CD4-positive, alpha-beta T cell treated with Interleukin-4 for 4 hours (primary cell): ENCODE results near the gene CABLES2.

Experiments used
- DNase-seq: peaks from one replicate; pipeline ENCODE4 v3.0.0-alpha.2; 2020

The CABLES2 gene

DNA sequence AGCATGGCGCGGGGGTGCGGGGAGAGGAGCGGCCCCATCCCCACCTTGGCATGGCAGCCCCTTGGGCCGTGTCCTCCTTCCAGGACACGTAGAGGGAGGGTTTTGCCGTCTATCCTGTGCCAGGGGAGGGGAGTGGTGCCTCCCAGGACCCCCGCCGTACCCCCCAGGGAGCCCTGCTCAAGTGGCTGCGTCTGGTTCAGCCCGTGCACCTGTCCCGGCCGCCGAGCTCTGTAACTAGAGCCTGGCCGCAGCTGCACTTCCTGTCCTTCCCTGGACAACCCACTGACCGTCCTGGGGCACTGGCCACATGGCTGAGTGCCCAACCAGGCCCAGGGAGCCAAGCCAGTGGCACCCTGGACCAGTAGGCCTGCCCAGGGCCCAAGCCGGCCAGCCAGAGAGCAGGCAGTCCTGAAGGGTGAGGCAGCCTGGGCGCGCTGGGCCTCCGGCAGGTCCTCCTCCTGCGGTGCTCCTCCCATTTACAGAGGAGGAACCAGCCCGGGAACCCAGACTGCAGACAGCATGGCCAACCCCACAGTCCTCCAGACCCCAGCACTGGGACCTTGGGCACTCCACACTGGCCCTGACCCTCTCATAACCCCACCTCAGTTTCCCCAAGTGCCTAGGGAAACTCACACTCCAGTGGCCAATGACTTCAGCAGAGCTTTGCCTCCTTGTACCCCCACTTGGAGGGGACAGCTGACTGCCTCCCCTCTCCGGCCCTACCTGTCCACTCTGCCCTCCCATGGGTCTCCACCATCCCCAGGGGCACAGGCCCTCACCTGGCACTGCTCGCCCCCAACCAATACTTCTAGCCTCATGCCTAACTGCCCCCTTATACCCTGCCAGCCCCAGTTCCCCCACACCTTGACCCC, 48.7 kb downstream of the CABLES2 start:
- no peak for DNase-seq

DNA sequence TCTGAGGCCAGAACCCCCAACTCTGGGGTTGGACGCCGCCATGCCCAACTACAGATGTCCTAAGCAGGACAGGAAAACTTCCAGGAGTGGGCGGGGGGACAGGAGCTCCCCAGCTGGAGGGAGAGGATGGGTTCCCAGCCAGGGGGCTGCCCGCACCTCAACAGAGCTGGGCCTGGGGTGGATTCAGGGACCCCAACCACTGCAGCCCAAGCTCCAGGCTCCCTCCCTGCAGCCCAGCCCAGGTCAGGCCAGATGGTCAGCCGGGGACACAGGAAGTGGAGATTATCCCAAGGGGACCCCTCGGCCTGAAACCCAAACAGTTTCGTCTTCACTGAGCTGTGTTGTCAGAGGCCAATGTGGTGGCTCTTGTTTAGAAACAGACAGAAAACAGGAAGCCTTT, 49.4 kb downstream of the CABLES2 start:
- DNase-seq: no peak

DNA sequence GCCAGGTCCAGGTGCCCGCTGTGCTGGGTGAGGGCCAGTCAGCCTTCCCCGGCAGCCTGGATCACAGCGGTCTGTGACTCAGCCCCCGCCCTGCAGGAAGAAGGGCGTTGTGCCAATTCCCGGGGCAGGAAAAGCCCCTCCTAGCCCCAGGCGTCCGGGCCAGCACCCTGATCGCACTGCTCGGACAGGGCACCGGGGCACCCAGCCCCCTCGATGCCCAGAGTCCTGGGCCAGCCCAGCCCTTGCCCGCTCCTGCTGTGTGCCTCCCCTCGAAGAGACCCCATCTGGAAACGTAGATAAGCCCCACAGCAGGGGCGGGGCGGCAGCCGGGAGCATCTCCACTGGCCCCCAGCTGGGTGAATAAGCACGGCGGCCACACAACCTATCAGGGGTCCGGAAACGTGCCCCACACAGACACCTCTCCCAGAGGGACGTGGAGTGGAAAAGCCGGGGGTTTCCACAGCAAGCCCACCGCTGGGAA, 49.9 kb downstream of the CABLES2 start:
- no peak for DNase-seq

DNA sequence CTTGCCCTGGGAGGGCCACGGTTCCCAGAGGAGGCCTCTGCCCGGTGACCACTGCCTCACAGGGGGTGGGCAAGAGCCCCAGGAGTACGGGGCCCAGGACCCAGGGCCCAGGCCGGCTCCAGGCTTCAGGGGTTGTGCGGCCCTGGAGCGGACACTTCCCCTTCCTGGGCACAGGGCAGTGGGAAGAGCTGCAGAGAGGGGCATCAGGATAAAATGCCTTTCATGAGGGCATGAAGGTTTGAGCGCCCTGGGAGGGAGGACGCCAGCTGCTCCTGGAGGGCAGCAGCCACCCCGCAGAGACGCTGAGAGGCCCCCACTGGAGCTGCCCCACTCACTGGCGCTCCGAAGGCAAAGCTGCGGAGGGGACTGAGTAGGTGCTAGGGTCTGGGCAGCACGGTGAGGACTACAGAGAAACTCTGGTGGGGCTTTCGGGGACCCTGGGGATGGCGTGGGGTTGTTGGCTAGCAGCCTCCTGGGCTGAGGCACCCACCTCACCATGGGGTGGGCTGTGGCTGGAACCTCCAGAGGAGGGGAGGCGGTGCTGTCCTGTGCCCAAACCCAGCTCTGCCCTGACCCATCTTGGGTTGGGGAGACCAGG, 50.4 kb downstream of the CABLES2 start:
- no peak for DNase-seq

DNA sequence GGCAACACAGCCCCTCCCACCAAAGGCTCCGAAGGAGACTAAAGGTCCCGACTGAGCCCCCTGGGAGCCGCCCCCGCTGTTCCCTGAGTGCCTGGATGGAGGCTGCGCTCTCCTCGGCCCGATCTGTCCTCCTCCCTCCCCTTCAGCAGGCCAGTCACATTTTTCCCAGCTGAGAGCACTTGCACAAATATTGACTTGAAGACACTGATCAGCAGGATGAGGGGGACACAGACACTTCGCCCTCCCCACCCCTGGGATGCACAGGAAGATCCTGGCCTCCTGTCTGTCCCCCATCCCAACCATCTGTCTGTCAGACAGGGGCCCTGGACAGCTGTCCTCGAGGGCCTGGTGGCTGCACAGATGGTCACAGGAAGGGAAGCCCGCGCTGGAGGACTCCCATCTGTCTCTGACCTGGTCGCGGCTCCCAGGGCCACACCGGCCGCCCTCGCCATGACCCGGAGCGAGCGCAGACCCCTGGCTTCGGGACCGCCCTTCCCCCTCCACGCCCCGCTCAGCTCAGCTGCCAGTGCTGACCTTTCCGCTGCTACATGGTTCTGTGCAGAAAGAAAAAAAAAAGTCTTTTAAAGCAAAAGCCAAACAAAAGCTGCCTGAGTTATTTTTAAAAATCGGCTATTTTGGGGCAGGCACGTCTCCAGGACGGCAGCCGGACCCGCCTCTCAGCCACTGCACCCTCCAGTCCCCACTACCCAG, 51.1 kb downstream of the CABLES2 start:
- DNase-seq: no peak

DNA sequence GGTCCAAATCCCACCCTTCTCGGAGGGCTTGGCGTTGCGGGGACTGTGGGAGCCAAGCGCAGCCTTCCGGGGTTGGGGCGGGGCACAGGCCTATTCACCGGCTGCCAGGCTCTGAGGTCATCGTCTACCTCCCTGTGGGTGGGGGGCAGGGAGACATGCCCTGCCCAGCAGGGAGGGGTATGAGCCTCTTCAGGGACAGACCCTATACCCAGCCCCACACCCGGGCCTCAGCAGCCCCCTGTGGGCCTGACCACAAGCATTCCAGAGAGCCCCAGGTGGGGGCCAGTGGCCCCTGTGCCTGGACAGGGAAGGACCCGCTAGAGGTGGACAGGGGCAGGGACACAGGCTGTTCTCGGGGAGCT, 51.6 kb downstream of the CABLES2 start:
- DNase-seq: no peak

DNA sequence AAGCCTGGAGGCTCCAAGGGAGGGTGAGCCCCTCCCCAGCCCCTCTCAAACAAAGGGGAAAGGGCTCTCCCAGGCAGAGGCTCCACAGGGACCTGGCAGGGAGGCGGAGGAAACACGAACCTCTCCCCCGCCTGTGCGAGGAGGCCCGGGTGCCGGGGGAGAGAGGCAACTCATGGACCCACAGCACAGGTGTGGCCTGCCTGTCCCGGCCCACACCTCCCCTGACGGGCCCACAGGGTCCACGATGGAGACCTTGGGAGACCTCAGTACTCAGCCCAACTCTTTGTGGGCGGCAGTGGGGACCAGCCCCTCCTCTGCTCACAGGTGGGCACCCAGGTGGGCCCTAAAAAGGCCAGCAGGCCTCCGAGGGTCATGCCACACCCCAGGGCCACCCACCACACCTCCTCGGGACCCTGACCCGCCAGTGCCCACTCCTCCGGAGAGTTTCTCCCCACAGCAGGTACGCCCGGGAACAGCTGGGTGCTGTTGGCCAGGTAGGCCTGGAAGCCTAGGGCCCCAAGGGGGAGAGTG, 52.2 kb downstream of the CABLES2 start:
- DNase-seq: no peak

DNA sequence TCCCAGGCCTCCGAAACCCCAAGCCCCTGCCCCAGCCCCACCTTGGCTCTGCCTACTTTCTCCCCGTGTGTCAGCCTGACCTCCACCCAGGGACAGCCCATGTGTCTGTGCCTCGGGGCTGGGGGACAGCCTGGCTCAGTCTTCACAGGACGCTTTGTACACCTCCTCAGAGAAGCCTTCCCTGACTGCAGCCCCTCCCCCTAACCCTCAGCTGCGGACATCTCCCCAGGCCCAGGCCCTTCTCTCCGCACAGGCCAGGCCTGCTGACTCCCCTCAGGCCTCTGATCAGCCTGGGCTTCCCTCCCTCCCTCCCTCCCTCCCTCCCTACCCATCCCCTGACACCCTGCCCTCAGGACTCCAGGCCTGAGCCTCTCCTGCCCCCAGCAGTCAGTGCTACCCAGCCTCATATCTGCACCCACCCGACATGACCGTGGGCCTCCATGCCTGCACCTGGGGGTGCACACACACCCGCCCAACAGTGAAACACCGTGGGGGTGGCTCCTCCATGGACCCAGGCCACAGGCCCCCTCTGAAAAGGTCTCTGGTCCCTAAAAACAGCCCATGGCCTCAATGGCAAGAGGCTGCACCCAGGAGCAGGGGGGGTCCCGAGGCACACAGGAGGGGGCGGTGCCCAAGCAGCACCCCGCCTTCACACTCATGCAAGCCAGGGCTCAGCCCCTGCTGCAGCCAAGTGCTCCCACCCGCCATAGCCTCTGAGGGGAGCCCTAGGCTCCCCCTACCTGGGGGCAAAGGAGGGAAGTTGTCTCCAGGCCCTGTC, 52.9 kb downstream of the CABLES2 start:
- no peak for DNase-seq

DNA sequence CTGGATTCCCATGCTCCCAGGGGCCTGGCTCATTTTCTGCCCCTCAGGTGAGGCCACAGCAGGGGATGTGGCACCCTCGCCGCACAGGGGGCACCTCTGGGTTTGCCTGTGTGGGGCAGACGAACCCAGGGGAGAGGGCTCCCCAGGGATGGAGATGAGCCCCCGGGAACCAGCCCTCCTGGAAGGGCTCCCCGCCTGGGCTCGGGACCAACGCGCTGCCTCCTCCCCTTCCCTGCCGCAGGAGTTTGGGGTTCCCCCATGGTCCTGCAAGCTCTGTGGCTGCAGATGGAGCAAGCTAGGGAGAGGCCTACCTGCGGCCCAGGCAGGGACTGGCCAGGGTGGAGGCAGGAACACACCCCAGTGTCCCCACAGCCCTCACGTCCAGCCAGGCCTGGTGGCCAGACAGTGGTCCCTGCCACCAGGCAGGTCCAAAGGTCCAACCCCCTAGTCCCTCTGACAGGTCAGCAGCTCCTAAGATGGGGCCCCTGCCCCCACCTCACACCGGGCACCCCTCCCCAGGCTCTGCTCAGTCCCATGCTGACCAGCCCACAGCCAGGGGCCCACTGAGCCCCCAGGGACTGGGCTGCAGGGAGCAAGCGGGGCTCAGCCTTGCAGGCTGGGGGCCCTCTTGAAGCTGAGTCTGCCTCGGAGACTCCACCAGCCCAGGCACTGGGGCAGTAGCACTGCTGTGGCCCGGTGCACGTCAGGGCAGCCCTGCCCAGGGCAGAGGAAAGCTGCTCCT, 53.6 kb downstream of the CABLES2 start:
- DNase-seq: no peak

DNA sequence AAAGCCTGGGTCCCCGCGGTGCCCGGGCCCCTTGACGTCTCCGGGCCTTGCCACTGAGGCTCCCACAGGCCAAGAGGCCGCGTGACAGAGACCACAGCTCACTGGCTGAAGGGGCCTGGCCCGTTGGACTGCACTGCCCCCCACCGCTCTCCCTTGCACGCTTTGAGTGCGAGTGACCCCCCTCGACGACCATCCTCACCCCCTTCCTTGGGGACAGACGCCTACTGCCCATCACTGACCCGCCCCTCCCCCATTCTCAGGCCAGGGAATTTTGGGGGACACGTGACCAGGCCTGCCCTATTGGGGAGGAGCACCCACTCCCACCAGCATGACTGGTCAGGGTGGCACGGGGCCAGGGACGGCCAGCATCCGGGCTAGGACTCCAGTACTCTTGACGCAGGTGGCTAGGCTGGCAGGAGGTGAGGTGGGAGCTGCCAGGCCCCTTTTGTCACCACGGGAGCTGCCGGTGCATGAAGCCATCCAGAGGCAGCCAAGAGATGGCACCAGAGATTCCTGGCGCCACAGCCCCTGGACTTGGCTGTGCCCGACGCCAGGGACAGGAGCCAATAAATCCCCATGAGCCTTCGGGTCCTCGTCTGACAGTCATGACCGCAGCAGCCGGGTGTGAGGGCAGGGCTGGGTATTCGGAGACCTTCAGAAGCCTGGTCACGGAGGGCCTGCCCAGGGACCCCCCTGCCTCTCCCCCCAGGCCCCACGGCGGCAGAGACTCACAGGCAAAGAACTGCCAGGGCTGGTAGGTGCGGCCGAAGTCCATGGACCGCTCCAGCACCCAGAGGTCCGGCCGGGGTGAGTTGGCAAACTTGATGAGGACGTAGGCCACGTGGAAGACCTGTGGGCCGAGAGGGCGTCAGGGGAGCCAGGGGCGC, 54.4 kb downstream of the CABLES2 start:
- no peak for DNase-seq

DNA sequence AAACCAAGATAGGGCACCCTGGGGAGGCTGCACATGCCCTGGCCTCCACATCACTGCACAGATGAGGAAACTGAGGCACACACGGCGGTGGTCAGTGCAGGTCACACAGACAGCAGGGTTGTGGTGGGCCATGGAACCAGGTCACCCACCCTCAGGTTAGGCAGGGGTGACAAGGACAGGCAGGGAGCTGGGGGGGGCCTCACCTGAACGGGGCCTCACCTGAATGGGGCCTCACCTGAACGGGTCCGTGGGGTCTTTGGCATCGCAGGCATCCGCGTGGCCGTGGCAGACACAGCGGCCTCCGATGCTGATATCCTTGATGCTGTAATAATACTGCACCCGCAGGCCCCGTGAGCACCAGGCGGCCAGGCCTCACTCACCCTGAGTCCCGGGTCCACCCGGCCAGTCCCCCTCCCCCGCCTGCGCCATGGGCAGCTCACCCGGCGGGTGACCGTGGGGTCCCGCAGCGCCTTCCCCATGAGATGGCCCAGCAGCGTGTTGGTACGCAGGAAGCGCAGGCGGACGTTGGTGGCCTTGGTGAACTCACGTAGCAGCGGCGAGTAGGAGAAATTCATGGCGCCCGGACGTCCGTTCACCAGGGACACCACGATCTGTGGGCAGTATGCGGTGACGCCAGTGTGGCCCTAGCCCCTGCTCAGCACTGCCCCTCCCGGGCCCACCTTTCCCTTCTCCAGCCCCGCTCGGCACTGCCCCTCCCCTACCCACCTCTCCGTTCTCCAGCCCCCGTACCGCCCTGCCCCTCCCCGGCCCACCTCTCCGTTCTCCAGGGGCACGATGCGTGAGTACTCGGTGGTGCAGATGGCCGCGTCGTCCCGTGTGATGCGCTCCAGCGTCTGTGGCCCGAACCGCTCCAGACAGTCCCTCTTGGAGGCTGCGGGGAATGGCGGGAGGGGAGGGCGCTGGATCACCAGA, 55.4 kb downstream of the CABLES2 start:
- DNase-seq: no peak

DNA sequence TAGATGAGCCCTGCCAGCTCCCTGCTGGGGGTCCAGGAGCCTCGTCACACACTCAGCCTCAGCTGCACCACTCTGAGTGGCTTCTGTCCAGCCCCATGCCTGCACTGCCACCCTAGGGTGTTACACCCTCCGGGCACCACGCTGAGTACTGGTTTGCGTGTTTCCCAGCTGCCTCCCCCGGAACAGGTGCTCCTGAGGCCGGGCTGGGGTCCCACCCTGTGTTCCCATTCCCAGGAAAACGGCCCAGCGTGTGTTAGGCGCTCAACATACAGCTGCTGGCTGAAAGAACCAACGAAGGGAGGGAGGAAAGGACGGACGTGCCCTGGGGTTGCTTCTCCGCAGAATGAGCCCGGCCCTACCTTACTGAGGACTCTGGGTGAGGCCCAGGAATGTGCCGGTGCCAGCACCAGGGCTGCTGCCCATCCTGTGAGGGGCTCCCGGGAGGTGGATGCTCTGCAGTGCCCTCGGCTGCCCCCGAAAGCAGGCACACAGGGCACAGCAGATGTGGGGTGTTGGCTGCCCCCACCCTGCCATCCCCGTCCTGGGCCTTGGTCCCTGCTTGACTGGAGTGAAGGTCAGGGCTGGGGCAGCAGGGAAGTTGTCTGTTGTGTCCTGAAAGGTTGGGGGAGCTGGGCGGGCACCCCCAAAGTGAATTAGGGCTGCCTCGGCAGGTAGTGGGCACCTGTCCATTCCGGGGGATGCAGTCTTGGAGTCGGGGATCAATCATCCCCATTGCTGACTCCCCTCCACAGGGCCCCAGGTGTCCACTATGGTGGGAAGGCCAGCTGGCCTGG, 56.3 kb downstream of the CABLES2 start:
- DNase-seq: no peak

DNA sequence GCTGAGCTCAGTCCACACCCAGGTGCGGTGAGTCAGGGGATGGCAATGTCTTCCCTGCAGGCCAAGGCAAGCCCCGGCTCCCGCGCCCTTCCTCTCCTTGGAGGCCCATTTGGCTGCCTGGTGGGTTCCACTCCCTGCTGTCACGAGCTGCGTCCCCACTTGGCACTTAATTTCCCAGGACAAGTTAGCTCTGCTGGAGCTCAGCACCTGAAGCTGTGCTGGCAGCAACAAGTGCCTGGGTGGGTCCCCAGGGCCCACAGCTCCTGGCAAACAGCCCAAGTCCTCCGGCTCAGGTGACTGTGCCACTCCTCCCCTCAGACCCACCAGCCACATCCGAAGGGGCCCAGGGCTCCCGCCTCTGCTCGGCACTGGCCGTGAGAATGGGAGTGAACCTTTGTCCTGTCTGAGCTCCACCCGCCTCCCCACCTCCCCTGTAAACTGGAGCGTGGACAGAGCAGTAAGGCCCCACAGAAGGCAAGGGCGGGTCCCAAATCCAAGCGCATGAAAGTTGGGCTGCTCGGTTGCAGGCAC, 56.9 kb downstream of the CABLES2 start:
- no peak for DNase-seq

DNA sequence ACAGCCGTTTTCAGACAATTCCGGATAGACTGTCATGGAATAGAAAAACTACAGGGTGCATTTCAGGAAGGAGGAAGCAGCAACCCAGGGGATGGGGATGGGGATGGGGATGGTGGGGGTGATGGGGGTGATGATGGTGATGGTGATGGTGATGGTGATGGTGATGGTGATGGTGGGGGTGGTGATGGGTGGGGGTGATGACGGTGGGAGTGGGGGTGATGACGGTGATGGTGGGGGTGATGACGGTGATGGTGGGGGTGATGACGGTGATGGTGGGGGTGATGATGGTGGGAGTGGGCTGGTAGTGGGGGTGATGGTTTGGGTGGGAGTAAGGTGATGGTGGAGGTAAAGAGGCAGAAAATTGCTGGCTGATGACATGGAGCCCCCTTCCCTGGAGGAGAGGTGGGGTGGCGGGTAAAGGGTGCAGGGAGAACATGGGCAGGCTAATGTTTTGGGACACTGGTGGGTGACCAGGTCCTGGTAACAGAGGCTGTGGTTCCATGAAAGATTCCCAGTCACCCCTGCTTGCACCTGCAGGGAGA, 57.5 kb downstream of the CABLES2 start:
- no peak for DNase-seq

DNA sequence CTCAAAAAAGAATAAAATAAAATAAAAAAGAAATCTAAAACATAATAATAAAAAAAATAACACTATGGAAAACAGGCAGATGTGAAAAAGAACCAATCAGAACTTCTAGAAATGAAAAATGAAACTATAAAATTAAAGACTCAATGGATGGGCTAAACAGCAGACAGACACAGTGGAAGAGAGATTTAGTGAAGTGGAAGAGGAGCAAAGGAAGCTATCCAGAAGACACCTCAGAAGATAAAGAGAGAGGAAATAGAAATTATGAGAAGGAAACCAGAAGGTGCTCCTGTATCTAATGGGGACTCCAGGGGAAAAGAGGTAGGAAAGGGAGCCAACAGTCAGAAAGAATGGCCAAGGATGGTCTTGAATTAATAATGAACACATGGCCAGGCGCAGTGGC, 58.5 kb downstream of the CABLES2 start:
- no peak for DNase-seq

DNA sequence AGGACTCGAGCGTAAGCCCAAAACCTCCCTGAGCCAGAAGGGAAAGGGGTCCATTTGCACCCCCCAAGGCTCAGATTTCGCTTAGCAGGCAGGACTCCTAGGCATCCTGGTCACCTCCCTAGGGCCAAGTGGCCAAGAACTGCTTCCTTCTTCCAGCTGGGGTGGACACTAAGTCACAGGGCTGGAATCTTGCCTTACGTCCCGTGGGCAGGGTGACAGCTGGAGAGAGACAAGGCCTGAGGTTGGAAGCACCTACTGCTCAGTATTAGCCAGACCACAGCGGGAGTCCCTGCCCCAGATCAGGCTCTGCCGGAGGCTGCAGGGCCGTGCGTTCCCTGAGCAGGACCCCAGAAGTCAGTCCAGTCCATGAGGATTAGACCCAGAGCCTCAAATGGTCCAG, 59.6 kb downstream of the CABLES2 start:
- no peak for DNase-seq

DNA sequence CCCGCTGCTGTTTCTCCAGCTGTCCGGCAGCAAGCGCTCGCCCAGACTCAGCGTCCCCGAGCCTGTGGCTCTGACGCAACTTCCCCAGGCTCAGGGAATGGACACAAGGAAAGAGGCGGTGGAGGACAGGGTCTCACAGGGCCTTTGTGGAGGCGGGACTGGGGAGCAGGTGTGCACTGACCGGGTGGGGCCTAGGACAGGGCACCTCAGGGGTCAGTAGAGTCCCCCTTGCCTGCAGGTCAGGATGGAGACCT, 60.0 kb downstream of the CABLES2 start:
- DNase-seq: no peak

DNA sequence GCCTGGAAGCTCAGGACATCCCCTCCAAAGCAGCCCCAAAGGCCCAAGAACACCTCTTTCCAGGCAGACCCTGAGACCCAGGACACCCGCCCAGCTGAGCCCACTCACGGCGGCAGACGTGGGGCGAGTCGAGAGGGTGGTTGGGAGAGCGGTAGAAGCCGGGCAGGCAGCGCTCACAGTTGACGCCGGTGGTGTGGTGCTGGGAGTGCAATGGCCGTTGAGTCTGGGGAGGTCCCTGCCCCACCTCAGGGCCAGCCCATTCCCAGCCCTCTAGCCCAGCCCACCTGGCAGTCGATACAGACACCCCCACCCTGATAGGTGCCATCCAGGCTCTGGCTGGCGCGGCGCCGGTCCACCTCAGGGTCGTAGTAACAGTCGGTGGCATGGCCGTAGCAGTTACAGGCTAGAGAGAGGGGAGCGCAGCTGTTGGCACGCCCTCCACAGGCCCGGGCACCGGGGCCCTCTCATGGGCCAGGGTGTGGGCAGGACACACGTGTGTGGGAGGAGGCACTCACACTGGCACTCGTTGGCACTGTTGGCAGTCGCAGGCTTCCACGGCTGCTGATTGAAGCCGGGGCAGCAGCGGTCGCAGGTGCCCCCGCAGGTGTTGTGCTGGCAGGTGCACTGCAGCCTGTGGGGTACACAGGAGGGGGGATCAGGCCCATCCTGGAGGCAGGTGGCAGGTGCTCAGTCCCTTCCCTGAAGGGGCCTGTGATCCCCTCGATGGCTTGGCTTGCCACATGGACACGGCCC, 60.5 kb downstream of the CABLES2 start:
- no peak for DNase-seq
